ENCODE data around the gene DLG2.

Gene DLG2

GRCh38 chr11:84719935-84720577, 907.1 kb downstream of the DLG2 start:
- TF ChIP-seq ZFX (IDR thresholded peaks at IDR 0.05; ENCODE audit: borderline replicate concordance) (no peak), CTCF (IDR thresholded peaks at IDR 0.05) (no peak)
- H3K27ac ChIP-seq = no peak overlapping the region

DNA sequence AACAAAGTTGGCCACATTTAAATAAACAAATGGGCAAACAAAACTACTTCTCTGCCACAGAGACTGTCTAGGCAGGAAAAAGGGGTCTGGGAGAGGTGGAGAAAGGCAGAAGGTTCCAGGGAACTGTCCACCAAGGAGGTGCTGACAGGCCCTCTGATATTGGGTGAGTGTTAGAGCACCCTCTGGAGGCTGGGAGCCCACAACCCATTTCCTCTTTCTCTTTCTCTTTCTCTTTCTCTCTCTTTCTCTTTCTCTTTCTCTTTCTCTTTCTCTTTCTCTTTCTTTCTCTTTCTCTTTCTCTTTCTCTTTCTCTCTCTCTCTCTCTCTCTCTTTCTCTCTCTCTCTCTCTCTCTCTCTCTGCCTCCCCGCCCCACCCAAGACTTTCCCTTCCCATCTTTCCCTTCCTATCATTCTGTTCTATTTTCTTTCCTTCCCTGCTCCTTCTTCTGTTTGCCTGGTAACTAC, 912.8 kb downstream of the DLG2 start:
- TF ChIP-seq CTCF (IDR thresholded peaks at IDR 0.05) (peak; percentile 81), ZFX (IDR thresholded peaks at IDR 0.05; ENCODE audit: borderline replicate concordance) (no peak)
- H3K27ac ChIP-seq = no peak overlapping the region

DNA sequence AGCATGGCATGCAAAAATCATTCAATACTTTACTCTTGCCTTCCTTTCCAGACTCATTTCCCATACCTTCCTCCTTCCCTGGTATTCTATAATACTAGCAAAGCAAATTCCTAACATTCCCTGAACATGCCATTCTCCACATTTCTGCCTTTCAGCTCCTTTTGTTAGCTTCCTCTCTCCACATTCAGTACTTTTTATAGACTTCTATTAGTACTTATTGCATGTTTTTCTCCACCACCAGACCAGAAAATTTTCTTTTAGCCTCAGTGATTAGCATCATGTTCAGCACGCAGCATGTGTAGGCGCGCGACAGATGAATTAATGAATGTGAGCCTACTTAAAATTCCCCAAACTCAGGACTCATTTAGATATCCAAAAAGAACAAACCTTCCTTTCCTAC, 935.3 kb downstream of the DLG2 start:
- H3K27ac ChIP-seq = no peak overlapping the region
- no peak for TF ChIP-seq CTCF (IDR thresholded peaks at IDR 0.05)
- no peak for TF ChIP-seq ZFX (IDR thresholded peaks at IDR 0.05; ENCODE audit: borderline replicate concordance)

- TF ChIP-seq CTCF (IDR thresholded peaks at IDR 0.05) (no peak), ZFX (IDR thresholded peaks at IDR 0.05; ENCODE audit: borderline replicate concordance) (no peak)
- H3K27ac ChIP-seq = no peak overlapping the region
These were observed 939.7 kb downstream of the DLG2 start for GRCh38 chr11:84687433-84687832.

- no peak overlapping the region for H3K27ac ChIP-seq
- TF ChIP-seq ZFX (IDR thresholded peaks at IDR 0.05; ENCODE audit: borderline replicate concordance) (no peak), CTCF (IDR thresholded peaks at IDR 0.05) (no peak)
These were observed 940.4 kb downstream of the DLG2 start for GRCh38 chr11:84686716-84687115.

GRCh38 chr11:84685976-84686375, 941.2 kb downstream of the DLG2 start:
- H3K27ac ChIP-seq = no peak overlapping the region
- TF ChIP-seq ZFX (IDR thresholded peaks at IDR 0.05; ENCODE audit: borderline replicate concordance) (no peak), CTCF (IDR thresholded peaks at IDR 0.05) (no peak)

DNA sequence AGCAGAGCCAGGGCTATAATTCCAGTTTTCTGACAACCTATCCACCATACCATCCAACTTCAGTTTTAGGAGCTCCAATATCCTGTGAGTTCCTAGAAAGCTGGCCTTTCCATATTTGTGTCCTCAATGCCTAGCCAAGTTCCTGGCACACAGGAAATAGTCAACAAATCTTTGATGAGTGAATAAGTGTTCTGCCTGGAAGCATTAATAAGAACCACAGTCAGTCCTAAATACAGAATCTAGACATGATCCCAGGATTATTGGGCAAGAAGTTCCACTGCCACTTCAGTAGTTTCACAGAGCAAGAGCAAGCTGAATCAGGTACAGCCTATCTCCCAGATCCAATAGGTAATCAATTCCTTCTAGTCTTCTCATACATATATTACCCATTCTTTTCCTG, 942.0 kb downstream of the DLG2 start:
- no peak for TF ChIP-seq ZFX (IDR thresholded peaks at IDR 0.05; ENCODE audit: borderline replicate concordance)
- TF ChIP-seq CTCF (IDR thresholded peaks at IDR 0.05) = no peak
- no peak overlapping the region for H3K27ac ChIP-seq

Measured in 22Rv1 (cell line).